ENCODE data around the gene NUDT14.

Gene NUDT14

GRCh38 chr14:105203057-105203531 lies 22.0 kb upstream of the NUDT14 start:
- Histone ChIP-seq H3K9me3 (ENCODE audit: control insufficient read depth, insufficient read depth, low read depth, low read length) (no peaks in the 10 kb centered on the region), H3K27ac (ENCODE audit: extremely low read depth, low read depth, low read length) (no peak overlapping the region), H3K4me1 (ENCODE audit: control insufficient read depth, insufficient read depth, low read length) (no peaks in the 10 kb centered on the region), H3K36me3 (ENCODE audit: control insufficient read depth in 2 of 2, insufficient read depth in 1 of 2, low read length in 2 of 2) (no peaks in the 10 kb centered on the region), H3K4me3 (ENCODE audit: low read depth, low read length) (no peak overlapping the region)
- CTCF ChIA-PET, result interaction anchor here (0.5 to 4.0 kb wide), 15 partner anchors 13 to 151 kb away, joined by 3 to 23 read pairs (median 3); no protein-coding TSS in a partner anchor
- POLR2A ChIA-PET, result no interaction called here
- TF ChIP-seq HIC1 (tag by site-specific recombination; IDR thresholded peaks at IDR 0.05) (peak; percentile 54), ZNF132 (tag by site-specific recombination; IDR thresholded peaks at IDR 0.05; ENCODE audit: borderline replicate concordance) (no peak), KLF1 (tag by site-specific recombination; IDR thresholded peaks at IDR 0.05) (peak; percentile 89), ZNF501 (tag by site-specific recombination; IDR thresholded peaks at IDR 0.05) (no peak), ZNF626 (tag by site-specific recombination; IDR thresholded peaks at IDR 0.05) (no peak), ZNF19 (tag by site-specific recombination; IDR thresholded peaks at IDR 0.05; ENCODE audit: low read depth) (no peak), ZNF274 (IDR thresholded peaks at IDR 0.05; ENCODE audit: low read length) (no peak), ZNF274 (tag by site-specific recombination; IDR thresholded peaks at IDR 0.05; ENCODE audit: borderline replicate concordance) (no peak), ZSCAN30 (tag by site-specific recombination; IDR thresholded peaks at IDR 0.05) (peak; percentile 75), ZNF660 (tag by site-specific recombination; IDR thresholded peaks at IDR 0.05) (0 out of 2 replicates have a peak, but pooled peaks have one; percentile 42), ZNF366 (tag by site-specific recombination; conservative IDR thresholded peaks at IDR 0.05) (no peak), GLI4 (tag by site-specific recombination; IDR thresholded peaks at IDR 0.05) (no peak), SP7 (tag by site-specific recombination; IDR thresholded peaks at IDR 0.05) (peak; percentile 32; the same call in 1 of the 2 replicates), ZBTB8A (tag by site-specific recombination; IDR thresholded peaks at IDR 0.05) (peak; percentile 69), ZFP37 (tag by site-specific recombination; IDR thresholded peaks at IDR 0.05) (peak; percentile 76; the same call in 1 of the 2 replicates), ZBTB26 (tag by site-specific recombination; optimal IDR thresholded peaks at IDR 0.05) (peak; percentile 29), CTCF (tag by site-specific recombination; IDR thresholded peaks at IDR 0.05) (peak; percentile 90), KLF17 (tag by site-specific recombination; IDR thresholded peaks at IDR 0.05) (peak; percentile 66), BCL11B (tag by site-specific recombination; IDR thresholded peaks at IDR 0.05; ENCODE audit: low read depth) (0 out of 2 replicates have a peak, but pooled peaks have one; percentile 18), BCL6B (tag by site-specific recombination; IDR thresholded peaks at IDR 0.05) (no peak), ZNF175 (tag by site-specific recombination; IDR thresholded peaks at IDR 0.05) (no peak), ZNF621 (tag by site-specific recombination; IDR thresholded peaks at IDR 0.05) (no peak), ZNF654 (tag by site-specific recombination; IDR thresholded peaks at IDR 0.05; ENCODE audit: low read depth) (peak; percentile 30), ZNF214 (tag by site-specific recombination; IDR thresholded peaks at IDR 0.05; ENCODE audit: borderline replicate concordance) (no peak), GLIS1 (tag by site-specific recombination; IDR thresholded peaks at IDR 0.05) (peak; percentile 90), KLF8 (tag by site-specific recombination; IDR thresholded peaks at IDR 0.05) (peak; percentile 69; the same call in 1 of the 2 replicates), ZNF600 (tag by site-specific recombination; IDR thresholded peaks at IDR 0.05) (peak; percentile 44), REST (tag by site-specific recombination; IDR thresholded peaks at IDR 0.05) (no peak)

Data from HEK293 (cell line).